Skin epidermis (tissue), 12 donors: Measurements from ENCODE around the gene RGS12.

Experiments used
- H3K27ac ChIP-seq, 21 experiments: fragments of 200-600 bp; sonication (generic) in 11 of 21; one replicate each; pipeline ENCODE4 v1.5.0; 2020; ENCODE audit warnings: mild to moderate bottlenecking in 3 of 21, inconsistent platforms in 2 of 21, moderate library complexity in 2 of 21
- H3K4me3 ChIP-seq, 7 experiments: fragments of 200-600 bp; sonication (generic) in 2 of 7; one replicate each; pipeline ENCODE4 v1.5.0; 2020; ENCODE audit warnings: inconsistent platforms in 2 of 7, mild to moderate bottlenecking in 2 of 7, moderate library complexity in 1 of 7

The RGS12 gene

DNA sequence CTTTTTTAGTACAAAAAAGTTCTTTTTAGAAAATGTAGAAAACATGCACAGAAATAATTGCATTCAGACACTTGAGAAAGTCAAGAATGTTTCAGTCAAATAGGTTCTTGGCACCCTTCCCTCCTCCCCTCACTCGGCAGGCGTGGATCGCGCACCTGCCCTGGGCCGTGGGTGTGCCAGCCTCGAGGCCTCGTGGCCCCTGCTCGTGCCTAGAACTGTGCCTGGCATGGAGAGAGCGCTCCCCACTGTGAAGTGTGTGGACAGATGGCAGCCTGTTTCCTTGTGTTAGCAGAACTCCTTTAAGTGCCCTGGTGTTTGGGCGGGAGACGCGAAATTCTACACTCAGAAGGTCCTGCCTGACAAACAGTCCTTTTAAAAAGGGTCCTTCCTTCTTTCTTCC lies 14.7 kb downstream of the RGS12 start:
- Histone ChIP-seq H3K27ac (no peak overlapping the region), H3K4me3 (no peak overlapping the region)

GRCh38 chr4:3307891-3308575 lies 15.2 kb downstream of the RGS12 start:
- Histone ChIP-seq H3K4me3 (no peak overlapping the region), H3K27ac (no peak overlapping the region)

- H3K27ac ChIP-seq: no peak overlapping the region
- H3K4me3 ChIP-seq: no peak overlapping the region
Measured at GRCh38 chr4:3308691-3309090, 15.9 kb downstream of the RGS12 start.

DNA sequence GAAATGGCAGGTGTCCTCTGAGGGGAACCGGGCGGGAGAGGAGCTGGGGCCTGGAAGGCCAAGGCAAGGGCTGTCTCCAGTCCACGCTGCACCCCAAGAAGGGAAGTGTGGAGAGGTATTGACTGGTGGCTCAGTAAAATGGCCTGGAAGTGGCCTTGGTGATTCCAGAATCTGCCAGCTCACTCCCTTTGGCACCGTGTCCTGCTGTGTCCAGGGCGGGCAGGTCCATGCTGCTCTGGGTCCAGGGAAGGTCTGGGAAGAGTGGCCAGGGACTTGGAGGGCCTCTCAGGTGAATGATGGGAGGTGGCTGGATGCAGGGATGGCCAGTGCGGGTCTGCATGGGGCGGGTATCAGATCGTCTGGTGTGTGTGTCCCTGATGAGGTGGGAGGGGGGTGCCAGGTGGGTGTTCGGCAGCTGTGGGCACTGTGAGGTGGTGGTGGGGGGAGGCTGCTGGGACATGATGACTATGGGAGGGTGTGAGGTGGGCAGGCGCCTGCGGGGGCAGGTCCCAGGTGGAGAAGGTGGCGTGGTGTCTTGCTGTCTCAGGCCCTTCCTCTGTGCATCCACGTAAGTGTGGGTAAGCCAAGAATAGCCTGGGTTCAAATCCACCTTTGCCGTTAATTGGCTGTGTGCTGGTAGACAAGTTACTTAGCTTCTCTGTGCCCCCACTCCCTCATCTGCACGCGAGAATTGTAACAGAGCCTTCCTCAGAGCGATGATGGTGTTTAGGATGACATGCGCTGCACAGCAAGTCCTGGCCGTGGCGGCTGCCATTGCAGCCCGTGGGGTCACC lies 17.7 kb downstream of the RGS12 start:
- no peak overlapping the region for H3K4me3 ChIP-seq
- no peak overlapping the region for H3K27ac ChIP-seq

DNA sequence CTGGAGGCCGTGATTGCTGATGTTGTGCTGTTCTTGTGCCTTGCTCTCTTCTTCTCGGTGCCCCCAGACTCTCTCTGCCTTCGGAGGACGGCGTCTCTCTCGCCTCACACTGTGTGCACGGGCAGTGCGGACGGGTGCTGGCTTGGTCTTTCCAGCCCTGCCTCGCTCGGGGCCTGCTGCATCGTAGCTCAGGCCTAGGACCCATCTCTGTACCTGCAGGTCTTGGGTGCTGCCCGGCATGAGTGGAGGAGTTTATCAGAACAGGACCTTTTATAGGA lies 18.2 kb downstream of the RGS12 start:
- no peak overlapping the region for H3K4me3 ChIP-seq
- H3K27ac ChIP-seq: no peak overlapping the region

- Histone ChIP-seq H3K27ac (no peak overlapping the region), H3K4me3 (no peak overlapping the region)
Measured at GRCh38 chr4:3311489-3312171, 18.8 kb downstream of the RGS12 start.

GRCh38 chr4:3312362-3312761 lies 19.5 kb downstream of the RGS12 start:
- Histone ChIP-seq H3K27ac (no peak overlapping the region), H3K4me3 (no peak overlapping the region)

DNA sequence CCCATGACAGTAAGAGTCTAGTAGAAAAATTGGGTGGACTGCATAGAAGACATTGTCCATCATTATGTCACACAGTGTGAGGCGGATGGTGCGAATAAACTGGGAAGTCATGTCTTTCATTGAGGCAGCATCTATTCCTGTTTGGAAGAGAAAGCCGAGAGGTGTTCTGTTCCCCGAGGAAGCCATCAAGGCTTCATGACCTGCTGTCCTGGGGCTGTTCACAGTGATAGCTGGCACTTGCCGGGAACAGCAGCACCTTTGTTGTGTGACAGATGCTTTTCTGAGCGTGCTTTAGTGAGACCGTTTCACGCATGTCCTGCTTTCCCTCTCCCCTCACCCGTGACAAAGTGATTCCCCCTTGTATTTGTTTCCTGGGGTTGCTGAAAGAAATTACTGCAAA lies 20.3 kb downstream of the RGS12 start:
- Histone ChIP-seq H3K27ac (no peak overlapping the region), H3K4me3 (no peak overlapping the region)

DNA sequence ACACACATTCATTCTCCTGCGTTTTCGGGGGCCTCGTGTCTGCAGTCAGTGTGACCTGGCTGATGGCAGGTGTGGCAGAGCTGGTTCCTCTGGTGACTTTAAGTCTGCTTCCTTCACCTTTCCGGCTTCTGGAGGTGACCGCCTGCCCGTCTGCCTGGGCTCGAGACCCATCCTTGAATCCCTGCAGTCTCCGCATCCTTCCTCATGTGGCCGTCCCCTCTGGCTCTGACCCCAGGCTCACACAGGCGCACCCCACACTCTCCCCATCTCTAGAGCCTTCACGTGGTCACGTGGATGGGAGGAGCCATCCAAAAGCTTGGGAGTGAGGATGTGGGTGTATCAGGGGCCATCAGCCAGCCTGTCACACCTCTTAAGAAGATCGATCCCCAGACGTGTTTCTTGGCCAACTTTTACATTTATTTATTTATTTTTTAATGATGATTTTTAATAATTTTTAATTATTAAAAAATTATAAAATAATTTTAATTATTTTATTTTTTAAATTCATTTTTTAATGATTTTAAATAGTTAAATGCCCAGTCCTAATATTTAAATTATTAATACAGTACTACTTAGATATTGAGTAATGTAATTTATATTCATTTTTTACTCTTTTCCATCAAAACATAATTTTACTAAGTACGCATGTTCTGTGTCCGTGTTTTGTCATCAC lies 20.9 kb downstream of the RGS12 start:
- Histone ChIP-seq H3K4me3 (no peak overlapping the region), H3K27ac (no peak overlapping the region)

DNA sequence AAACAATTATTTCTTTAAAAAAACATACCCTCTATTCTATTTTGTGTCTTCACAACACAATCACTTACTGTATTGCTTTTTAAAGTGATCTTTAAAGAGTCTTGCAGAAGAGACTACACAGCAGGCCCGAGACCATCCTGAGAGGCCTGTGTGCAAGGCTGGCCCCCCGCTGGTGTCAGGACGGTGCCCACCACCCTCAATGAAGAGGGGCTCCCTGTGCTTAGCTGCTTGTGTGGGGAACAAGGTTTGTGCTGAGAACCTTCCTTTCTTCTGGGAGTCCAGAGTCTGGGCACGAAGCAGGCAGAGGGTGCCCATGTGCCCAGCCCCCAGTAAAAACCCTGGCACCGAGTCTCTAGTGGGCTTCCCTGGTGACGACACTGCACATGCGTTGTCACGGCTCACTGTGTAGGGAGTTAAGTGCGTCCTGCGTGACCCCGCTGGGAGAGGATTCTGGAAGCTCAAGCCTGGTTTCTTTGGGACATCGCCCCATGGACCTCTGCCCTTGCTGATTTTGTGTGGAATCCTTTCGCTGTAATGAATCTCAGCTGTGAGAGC lies 22.0 kb downstream of the RGS12 start:
- no peak overlapping the region for H3K4me3 ChIP-seq
- no peak overlapping the region for H3K27ac ChIP-seq

DNA sequence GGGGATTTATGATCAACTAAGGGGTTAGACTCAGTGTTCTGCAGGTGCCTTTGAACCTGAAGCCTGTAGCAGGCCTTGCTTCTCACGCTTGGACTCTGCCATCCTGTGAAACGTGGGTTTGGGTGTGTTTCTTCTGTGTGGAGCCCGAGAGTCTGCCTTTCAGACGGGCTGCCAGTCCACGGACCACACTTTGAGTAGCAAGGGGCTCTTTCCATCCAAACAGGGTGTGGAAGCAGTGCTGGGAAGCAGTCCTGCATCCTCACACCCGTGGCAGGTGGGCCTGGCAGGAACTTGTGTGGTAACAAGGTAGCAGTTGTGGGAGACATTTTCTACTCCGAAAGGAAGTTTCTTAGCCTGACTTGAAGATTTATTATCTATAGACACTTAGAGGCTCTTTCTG lies 22.7 kb downstream of the RGS12 start:
- no peak overlapping the region for H3K27ac ChIP-seq
- no peak overlapping the region for H3K4me3 ChIP-seq

DNA sequence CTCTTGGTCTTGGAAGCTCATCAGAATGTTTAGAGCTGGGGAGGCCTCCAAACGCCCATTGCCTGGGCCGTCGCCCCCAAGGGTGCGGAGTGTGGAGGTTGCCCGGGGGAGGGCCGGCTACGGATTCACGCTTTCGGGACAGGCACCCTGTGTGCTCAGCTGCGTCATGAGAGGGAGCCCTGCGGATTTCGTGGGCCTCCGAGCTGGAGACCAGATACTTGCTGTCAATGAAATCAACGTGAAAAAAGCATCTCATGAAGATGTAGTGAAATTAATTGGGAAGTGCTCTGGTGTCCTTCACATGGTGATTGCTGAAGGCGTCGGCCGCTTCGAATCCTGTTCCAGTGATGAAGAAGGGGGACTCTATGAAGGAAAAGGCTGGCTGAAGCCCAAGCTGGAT lies 23.3 kb downstream of the RGS12 start:
- H3K27ac ChIP-seq: no peak overlapping the region
- H3K4me3 ChIP-seq: no peak overlapping the region

DNA sequence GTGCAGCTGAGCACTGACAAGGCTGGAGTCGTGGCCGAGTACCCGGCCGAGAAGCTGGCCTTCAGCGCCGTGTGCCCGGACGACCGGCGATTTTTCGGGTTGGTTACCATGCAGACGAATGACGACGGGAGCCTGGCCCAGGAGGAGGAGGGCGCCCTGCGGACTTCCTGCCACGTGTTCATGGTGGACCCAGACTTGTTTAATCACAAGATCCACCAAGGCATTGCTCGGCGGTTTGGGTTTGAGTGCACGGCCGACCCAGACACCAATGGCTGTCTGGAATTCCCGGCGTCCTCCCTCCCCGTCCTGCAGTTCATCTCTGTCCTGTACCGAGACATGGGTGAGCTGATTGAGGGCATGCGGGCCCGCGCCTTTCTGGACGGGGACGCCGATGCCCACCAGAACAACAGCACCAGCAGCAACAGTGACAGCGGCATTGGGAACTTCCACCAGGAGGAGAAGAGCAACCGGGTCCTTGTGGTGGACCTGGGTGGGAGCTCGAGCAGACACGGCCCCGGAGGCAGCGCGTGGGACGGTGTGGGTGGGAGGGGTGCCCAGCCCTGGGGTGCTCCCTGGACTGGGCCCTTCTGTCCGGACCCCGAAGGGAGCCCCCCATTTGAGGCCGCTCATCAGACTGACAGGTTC lies 24.3 kb downstream of the RGS12 start:
- H3K27ac ChIP-seq: no peak overlapping the region
- H3K4me3 ChIP-seq: no peak overlapping the region

GRCh38 chr4:3317656-3318211 lies 24.9 kb downstream of the RGS12 start:
- Histone ChIP-seq H3K27ac (no peak overlapping the region), H3K4me3 (no peak overlapping the region)

DNA sequence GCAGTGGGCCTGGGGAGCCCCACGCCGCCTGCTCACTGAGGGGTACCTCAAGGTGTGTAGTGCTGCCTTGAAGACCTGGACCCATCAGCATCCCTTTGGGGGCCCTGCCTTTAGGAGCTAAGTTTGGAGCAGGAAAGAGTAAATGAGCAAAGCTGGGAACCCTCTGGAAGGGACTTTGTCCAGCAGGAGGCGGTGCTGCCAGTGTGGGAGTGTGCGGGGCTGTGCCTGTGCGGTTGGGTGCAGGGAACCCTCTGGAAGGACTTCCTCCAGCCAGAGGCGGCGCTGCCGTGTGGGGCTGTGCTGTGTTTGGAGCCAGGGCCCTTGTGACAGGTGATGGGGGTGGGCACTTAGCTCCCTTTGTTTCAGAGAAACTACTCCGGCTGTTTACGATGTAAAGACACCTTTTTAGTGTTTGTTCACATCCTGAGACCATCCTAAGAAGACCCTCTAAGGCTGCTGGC lies 25.8 kb downstream of the RGS12 start:
- no peak overlapping the region for H3K4me3 ChIP-seq
- no peak overlapping the region for H3K27ac ChIP-seq

DNA sequence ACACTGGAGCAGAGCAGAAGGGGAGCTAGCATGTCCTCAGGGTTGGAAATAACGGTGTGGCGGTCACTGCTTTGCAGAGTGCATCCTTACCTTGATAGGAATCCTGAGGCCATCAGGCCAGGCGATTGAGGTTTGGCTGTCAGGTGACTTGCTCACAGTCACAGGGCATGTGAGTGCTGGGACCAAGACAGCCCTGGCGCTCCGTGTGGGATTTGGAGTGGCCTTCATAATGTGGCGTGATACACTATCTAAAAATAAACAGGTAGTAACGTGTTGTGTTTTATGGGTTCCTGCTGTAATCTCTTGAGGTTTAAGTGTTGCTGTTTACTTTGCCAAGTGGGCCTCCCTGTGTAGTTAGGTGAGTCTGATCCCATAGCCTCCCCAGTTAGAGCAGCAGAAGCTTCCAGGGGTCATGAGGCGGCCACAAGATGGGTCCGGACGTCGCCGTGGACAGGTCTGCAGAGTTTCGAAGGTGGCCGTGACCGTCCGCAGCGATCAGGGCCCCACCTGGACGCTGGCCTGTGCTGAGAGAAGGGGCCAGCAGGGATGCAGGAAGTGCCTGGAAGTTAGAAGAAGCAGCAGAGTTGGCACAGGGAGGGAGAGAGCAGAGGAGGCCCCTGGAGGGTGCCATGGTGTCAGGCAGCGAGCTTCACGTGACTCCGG lies 27.7 kb downstream of the RGS12 start:
- peak overlapping the region in 4 of 21 experiments; percentile 56 to 79 (median 64) for H3K27ac ChIP-seq

DNA sequence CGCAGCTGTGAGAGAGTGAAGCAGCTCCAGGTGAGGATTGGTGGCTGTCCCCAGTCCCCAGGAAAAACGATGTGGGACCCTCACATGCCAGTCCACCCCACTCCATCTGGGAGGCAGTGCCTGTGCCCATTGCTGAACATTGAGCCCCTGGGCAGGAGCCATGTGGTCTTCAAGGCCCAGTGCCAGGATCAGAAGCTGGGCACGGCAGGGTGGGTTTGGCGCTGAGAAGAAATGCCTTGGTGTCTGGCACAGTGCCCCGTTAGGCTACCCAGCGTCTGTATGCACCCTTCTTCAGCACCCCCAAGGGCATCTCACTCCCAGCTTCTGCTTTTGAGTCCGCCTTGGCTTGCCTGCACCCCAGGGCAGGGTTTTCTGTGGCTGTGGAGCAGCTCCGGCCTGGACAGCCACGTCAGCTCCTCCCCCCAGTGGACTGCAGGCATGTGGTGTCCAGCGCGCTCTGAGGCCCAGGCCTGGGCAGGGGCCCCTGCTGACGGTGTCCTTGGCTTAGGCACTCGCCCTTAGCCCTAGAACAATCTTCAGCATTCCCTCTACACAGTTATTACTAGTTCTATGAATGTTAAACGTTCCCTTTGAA lies 28.6 kb downstream of the RGS12 start:
- Histone ChIP-seq H3K27ac (peak overlapping the region in 11 of 21 experiments; percentile 4 to 79 (median 52)), H3K4me3 (no peak overlapping the region)

More for the DNA sequence above, 27.7 kb downstream of the RGS12 start:
- H3K4me3 ChIP-seq: no peak overlapping the region

GRCh38 chr4:3322059-3322550 lies 29.3 kb downstream of the RGS12 start:
- Histone ChIP-seq H3K4me3 (no peak overlapping the region), H3K27ac (peak overlapping the region in 5 of 21 experiments; percentile 37 to 71 (median 45))
